Neural progenitor cell (in vitro differentiated cells): ENCODE measurements around the gene CCDC182. TPM values are rescaled to one million over a fixed set of nuclear protein-coding genes. Genes with fewer than 3 reads are reported as not detected.
A peak's percentile ranks its signal among the peaks of the same experiment; 100 is the strongest.

Experiments used
- DNase-seq: peaks from one replicate; pipeline ENCODE4 v3.0.0-alpha.2; 2016; ENCODE audit warnings: low spot score
- H2AFZ ChIP-seq: fragments of 200-600 bp; sonication (generic); replicated peaks from 2 replicates; pipeline ENCODE4 v1.6.1; 2016; ENCODE audit warnings: antibody characterized with exemption
- H3F3A ChIP-seq: fragments of 200-600 bp; sonication (generic); 2 replicates; pipeline ENCODE4 v1.6.1; 2016; ENCODE audit warnings: antibody characterized with exemption, low read depth
- H3K27ac ChIP-seq: fragments of 200-600 bp; sonication (generic); 2 replicates; pipeline ENCODE4 v1.5.1; 2016; ENCODE audit warnings: mild to moderate bottlenecking
- H3K27me3 ChIP-seq: fragments of 200-600 bp; sonication (generic); 2 replicates; pipeline ENCODE4 v1.6.1; 2016; ENCODE audit warnings: mild to moderate bottlenecking, moderate library complexity
- H3K36me3 ChIP-seq: fragments of 200-600 bp; sonication (generic); 2 replicates; pipeline ENCODE4 v1.5.1; 2016
- H3K4me1 ChIP-seq: fragments of 200-600 bp; sonication (generic); 2 replicates; pipeline ENCODE4 v1.6.1; 2016; ENCODE audit warnings: mixed run types
- H3K4me2 ChIP-seq: fragments of 200-600 bp; sonication (generic); 2 replicates; pipeline ENCODE4 v1.6.1; 2016
- H3K4me3 ChIP-seq: fragments of 200-600 bp; sonication (generic); 2 replicates; pipeline ENCODE4 v1.5.1; 2016
- H3K79me2 ChIP-seq: fragments of 200-600 bp; sonication (generic); 2 replicates; pipeline ENCODE4 v1.6.1; 2016; ENCODE audit warnings: low read depth
- H3K9ac ChIP-seq: fragments of 200-600 bp; sonication (generic); 2 replicates; pipeline ENCODE4 v1.6.1; 2016
- H3K9me3 ChIP-seq: fragments of 200-600 bp; sonication (generic); 2 replicates; pipeline ENCODE4 v1.5.1; 2016; ENCODE audit warnings: low read depth
- H4K20me1 ChIP-seq: fragments of 200-600 bp; sonication (generic); 2 replicates; pipeline ENCODE4 v1.6.1; 2016; ENCODE audit warnings: low read depth
- H3K27ac Mint-ChIP-seq: 3 replicates; pipeline ENCODE4 v1.8.0; 2021; ENCODE audit warnings: mixed read lengths
- H3K27me3 Mint-ChIP-seq: 2 replicates; pipeline ENCODE4 v1.8.0; 2022; ENCODE audit warnings: low read depth, mild to moderate bottlenecking, inconsistent platforms, moderate library complexity, mixed read lengths; ENCODE audit not compliant: insufficient read depth
- H3K36me3 Mint-ChIP-seq: 3 replicates; pipeline ENCODE4 v1.8.0; 2021; ENCODE audit warnings: mixed read lengths
- H3K4me1 Mint-ChIP-seq: 3 replicates; pipeline ENCODE4 v1.8.0; 2021; ENCODE audit warnings: mixed read lengths
- H3K4me3 Mint-ChIP-seq: 3 replicates; pipeline ENCODE4 v1.8.0; 2021; ENCODE audit warnings: mild to moderate bottlenecking, moderate library complexity, mixed read lengths
- H3K9me3 Mint-ChIP-seq: 3 replicates; pipeline ENCODE4 v1.8.0; 2020; ENCODE audit warnings: mixed read lengths
- CTCF ChIP-seq: fragments of 200-600 bp; sonication (generic); IDR thresholded peaks from 2 replicates; pipeline ENCODE4 v1.5.1; 2017; ENCODE audit warnings: antibody characterized with exemption, mild to moderate bottlenecking
- EZH2 ChIP-seq: fragments of 200-600 bp; sonication (generic); IDR thresholded peaks from 2 replicates; pipeline ENCODE4 v1.6.1; 2017; ENCODE audit warnings: antibody characterized with exemption, mild to moderate bottlenecking, moderate library complexity
- EZH2phosphoT487 ChIP-seq: fragments of 200-600 bp; sonication (generic); IDR thresholded peaks from 2 replicates; pipeline ENCODE4 v1.6.1; 2017; ENCODE audit warnings: antibody characterized with exemption
- total RNA-seq: library from RNA; depleted of rRNA; stranded (reverse); fragments of >200 nt; gene quantifications from 2 replicates; pipeline ENCODE4 v1.2.3, GENCODE V29; 2015; ENCODE audit warnings: low replicate concordance

The CCDC182 gene
- total RNA-seq, 1 donor from 2014 or later, result not detected

- Mint-ChIP-seq H3K4me1 (peaks cover 8% of the 10 kb centered on the region), H3K4me3 (no peak overlapping the region), H3K36me3 (no peaks in the 10 kb centered on the region), H3K27me3 (peaks cover 7% of the 10 kb centered on the region), H3K27ac (no peak overlapping the region), H3K9me3 (peaks cover 2% of the 10 kb centered on the region)
- H2AFZ ChIP-seq, result no peak overlapping the region
- TF ChIP-seq EZH2phosphoT487 (no peak), CTCF (no peak), EZH2 (no peak)
- H3K4me2 ChIP-seq, result no peak overlapping the region
- no peak overlapping the region for H3K9ac ChIP-seq
- no peaks in the 10 kb centered on the region for H3K9me3 ChIP-seq
- H3K79me2 ChIP-seq, result no peaks in the 10 kb centered on the region
- no peak for DNase-seq
- H3K27me3 ChIP-seq, result peaks cover 40% of the 10 kb centered on the region
- no peak overlapping the region for H3K4me3 ChIP-seq
- no peak overlapping the region for H3K27ac ChIP-seq
- no peaks in the 10 kb centered on the region for H3F3A ChIP-seq
- H4K20me1 ChIP-seq, result no peaks in the 10 kb centered on the region
- no peaks in the 10 kb centered on the region for H3K36me3 ChIP-seq
- H3K4me1 ChIP-seq, result no peaks in the 10 kb centered on the region
These were observed 30.4 kb downstream of the CCDC182 start for GRCh38 chr17:57714665-57715180.

GRCh38 chr17:57713140-57713539 is 32.0 kb downstream of the CCDC182 start:
- H3K27me3 Mint-ChIP-seq, result peaks cover 7% of the 10 kb centered on the region
- TF ChIP-seq EZH2 (no peak), CTCF (no peak), EZH2phosphoT487 (no peak)
- DNase-seq, result no peak
- no peaks in the 10 kb centered on the region for H3K9me3 ChIP-seq
- no peak overlapping the region for H3K9ac ChIP-seq
- H3K27ac ChIP-seq, result no peak overlapping the region
- peaks cover 40% of the 10 kb centered on the region for H3K27me3 ChIP-seq
- H3K4me1 Mint-ChIP-seq, result peaks cover 9% of the 10 kb centered on the region
- H3K79me2 ChIP-seq, result no peaks in the 10 kb centered on the region
- H3K36me3 Mint-ChIP-seq, result no peaks in the 10 kb centered on the region
- H4K20me1 ChIP-seq, result no peaks in the 10 kb centered on the region
- H3K9me3 Mint-ChIP-seq, result peaks cover 2% of the 10 kb centered on the region
- H3K4me1 ChIP-seq, result peaks cover 5% of the 10 kb centered on the region
- no peaks in the 10 kb centered on the region for H3K36me3 ChIP-seq
- H2AFZ ChIP-seq, result no peak overlapping the region
- H3K4me3 Mint-ChIP-seq, result no peak overlapping the region
- peaks cover 10% of the 10 kb centered on the region for H3F3A ChIP-seq
- no peak overlapping the region for H3K27ac Mint-ChIP-seq
- H3K4me2 ChIP-seq, result no peak overlapping the region
- H3K4me3 ChIP-seq, result no peak overlapping the region

GRCh38 chr17:57708410-57708809 is 36.7 kb downstream of the CCDC182 start:
- Histone ChIP-seq H4K20me1 (no peaks in the 10 kb centered on the region), H3K9ac (no peak overlapping the region), H3K27ac (no peak overlapping the region), H3K36me3 (no peaks in the 10 kb centered on the region), H3K9me3 (no peaks in the 10 kb centered on the region), H3F3A (peaks cover 21% of the 10 kb centered on the region), H3K4me2 (peak overlapping the region; percentile 69), H3K27me3 (peaks cover 26% of the 10 kb centered on the region), H3K79me2 (no peaks in the 10 kb centered on the region), H3K4me1 (peaks cover 15% of the 10 kb centered on the region), H2AFZ (peak overlapping the region; percentile 52), H3K4me3 (peak overlapping the region; percentile 31)
- Mint-ChIP-seq H3K36me3 (no peaks in the 10 kb centered on the region), H3K4me1 (peaks cover 35% of the 10 kb centered on the region), H3K4me3 (peak overlapping the region; percentile 57), H3K27me3 (peaks cover 11% of the 10 kb centered on the region), H3K27ac (peak overlapping the region; percentile 30), H3K9me3 (no peaks in the 10 kb centered on the region)
- no peak for TF ChIP-seq CTCF
- TF ChIP-seq EZH2phosphoT487, result no peak
- TF ChIP-seq EZH2, result no peak
- no peak for DNase-seq
